ENCODE results near the gene ACSL3. TPM values are rescaled to one million over a fixed set of nuclear protein-coding genes. Genes with fewer than 3 reads are reported as not detected.

The ACSL3 gene
- total RNA-seq, 8 experiments from 2014 or later: 55.0 to 253 (median 94.8) TPM

DNA sequence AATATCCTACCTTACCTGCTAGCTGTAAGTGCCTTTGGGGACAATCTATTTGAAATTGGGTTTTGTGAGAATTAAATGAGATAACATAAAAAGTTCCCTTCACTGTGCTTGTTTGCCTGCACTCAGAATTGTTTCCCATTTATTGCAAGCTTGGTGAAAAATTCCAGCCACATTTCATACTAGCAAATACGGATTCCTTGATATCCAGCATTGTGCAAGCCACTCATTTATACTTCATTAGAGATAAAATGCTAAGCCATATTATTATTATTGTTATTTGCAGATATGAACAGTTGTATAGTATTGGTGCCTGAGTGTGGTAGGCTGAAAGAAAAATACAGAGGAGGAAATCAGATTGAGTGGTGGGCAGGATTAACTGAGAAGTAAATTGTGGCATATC, 31.9 kb downstream of the ACSL3 start:
- H3K4me1 ChIP-seq (replicated peaks in 1 of 2): no peaks in the 10 kb centered on the region
- WGBS, 10 experiments: 75 to 100% (median 100%) methylated on average over 1 of the region's 1 CpG; no CpG with 5 or more reads in 3 of the 10 experiments
- H3K27ac ChIP-seq: no peak overlapping the region
- in situ Hi-C loops (cut with MboI; ENCODE audit: low pct_unique_long_range_greater_than_20kb in 2 of 9, low sequenced_read_pairs in 9 of 9, unreplicated experiment in 9 of 9): no loop called here
- ATAC-seq (replicated peaks in 6 of 8): no peak
- H3K4me3 ChIP-seq: no peak overlapping the region

- ATAC-seq (replicated peaks in 6 of 8): no peak
- Histone ChIP-seq H3K4me1 (replicated peaks in 1 of 2) (no peaks in the 10 kb centered on the region), H3K27ac (no peak overlapping the region), H3K4me3 (no peak overlapping the region)
- WGBS, 10 experiments: 80 to 100% (median 98%) methylated on average over 1 to 4 of the region's 4 CpGs; no CpG with 5 or more reads in 2 of the 10 experiments
- in situ Hi-C loops (cut with MboI; ENCODE audit: low pct_unique_long_range_greater_than_20kb in 2 of 9, low sequenced_read_pairs in 9 of 9, unreplicated experiment in 9 of 9): no loop called here
These were observed 32.9 kb downstream of the ACSL3 start for GRCh38 chr2:222893716-222894115.

- peak in 3 of 8 experiments; percentile 42 to 90 (median 56) for ATAC-seq (replicated peaks in 6 of 8)
- in situ Hi-C loops (cut with MboI; ENCODE audit: low pct_unique_long_range_greater_than_20kb in 2 of 9, low sequenced_read_pairs in 9 of 9, unreplicated experiment in 9 of 9): no loop called here
- no CpG with 5 or more reads among the region's 1 CpG for WGBS, 10 experiments
- H3K27ac ChIP-seq: no peak overlapping the region
- H3K4me3 ChIP-seq: no peak overlapping the region
- no peaks in the 10 kb centered on the region for H3K4me1 ChIP-seq (replicated peaks in 1 of 2)
These were observed 34.3 kb downstream of the ACSL3 start for GRCh38 chr2:222895144-222895543.

GRCh38 chr2:222897898-222898297, 37.1 kb downstream of the ACSL3 start:
- Histone ChIP-seq H3K27ac (no peak overlapping the region), H3K4me1 (replicated peaks in 1 of 2) (no peaks in the 10 kb centered on the region), H3K4me3 (no peak overlapping the region)
- WGBS, 10 experiments: 89 to 100% (median 100%) methylated on average over 1 to 2 of the region's 3 CpGs
- in situ Hi-C loops (cut with MboI; ENCODE audit: low pct_unique_long_range_greater_than_20kb in 2 of 9, low sequenced_read_pairs in 9 of 9, unreplicated experiment in 9 of 9): no loop called here
- ATAC-seq (replicated peaks in 6 of 8): no peak

GRCh38 chr2:222899413-222900181, 38.8 kb downstream of the ACSL3 start:
- WGBS, 10 experiments: 63 to 98% (median 89%) methylated on average over 4 to 17 of the region's 17 CpGs
- Histone ChIP-seq H3K4me1 (replicated peaks in 1 of 2) (no peaks in the 10 kb centered on the region), H3K4me3 (no peak overlapping the region), H3K27ac (no peak overlapping the region)
- in situ Hi-C loops (cut with MboI; ENCODE audit: low pct_unique_long_range_greater_than_20kb in 2 of 9, low sequenced_read_pairs in 9 of 9, unreplicated experiment in 9 of 9): loop anchor here in 4 of 9 experiments (10.0 to 25.0 kb wide), 2 partner anchors 205 to 212 kb away; no protein-coding TSS in a partner anchor
- peak in 1 of 8 experiments; percentile 12 for ATAC-seq (replicated peaks in 6 of 8)

DNA sequence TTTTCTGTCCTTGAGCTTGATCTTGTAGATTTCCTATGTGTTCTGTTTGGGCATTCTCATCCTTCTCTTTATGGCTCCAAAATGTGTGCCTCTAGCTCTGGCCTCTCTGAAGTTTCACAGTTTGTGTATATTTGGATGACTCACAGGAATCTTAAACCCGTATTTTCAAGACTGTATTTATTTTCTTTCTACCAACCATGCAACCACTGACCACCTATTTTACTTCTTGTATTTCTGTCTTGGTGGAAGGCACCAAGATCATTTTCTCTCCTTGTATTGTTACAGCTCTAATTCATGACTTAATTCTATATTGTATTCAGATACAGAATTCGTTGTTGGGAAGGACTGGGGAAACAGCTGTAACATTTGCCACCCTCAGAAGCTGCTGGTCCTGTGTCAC, 39.5 kb downstream of the ACSL3 start:
- H3K4me1 ChIP-seq (replicated peaks in 1 of 2): no peaks in the 10 kb centered on the region
- no peak overlapping the region for H3K4me3 ChIP-seq
- 17 to 100% (median 44%) methylated on average over 1 to 2 of the region's 2 CpGs for WGBS, 10 experiments
- in situ Hi-C loops (cut with MboI; ENCODE audit: low pct_unique_long_range_greater_than_20kb in 2 of 9, low sequenced_read_pairs in 9 of 9, unreplicated experiment in 9 of 9): loop anchor here in 4 of 9 experiments (10.0 to 25.0 kb wide), 2 partner anchors 206 to 213 kb away; no protein-coding TSS in a partner anchor
- H3K27ac ChIP-seq: no peak overlapping the region
- ATAC-seq (replicated peaks in 6 of 8): no peak

DNA sequence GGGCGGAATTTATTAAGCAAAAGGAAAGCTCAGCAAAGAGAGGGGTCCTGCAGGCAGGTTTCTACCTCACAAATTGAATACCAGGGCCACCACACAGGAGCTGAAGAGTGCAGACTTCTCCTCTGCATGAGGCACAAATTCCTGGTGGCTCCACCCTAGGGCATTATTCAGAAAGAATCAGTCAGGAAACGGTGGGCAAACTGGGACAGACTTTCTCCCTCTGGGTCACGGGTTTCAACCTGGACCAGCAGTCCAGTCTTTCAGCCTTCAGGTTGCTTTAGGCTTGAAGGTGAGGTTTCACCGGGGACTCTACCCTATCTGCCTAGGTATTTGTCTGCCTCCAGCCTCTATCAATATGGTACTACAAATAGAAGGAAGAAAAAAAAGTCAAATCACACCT, 41.8 kb downstream of the ACSL3 start:
- peak in 2 of 8 experiments; percentile 6 to 40 for ATAC-seq (replicated peaks in 6 of 8)
- Histone ChIP-seq H3K4me1 (replicated peaks in 1 of 2) (no peaks in the 10 kb centered on the region), H3K4me3 (no peak overlapping the region), H3K27ac (no peak overlapping the region)
- WGBS, 10 experiments: 54 to 100% (median 100%) methylated on average over 1 to 4 of the region's 4 CpGs; no CpG with 5 or more reads in 3 of the 10 experiments
- in situ Hi-C loops (cut with MboI; ENCODE audit: low pct_unique_long_range_greater_than_20kb in 2 of 9, low sequenced_read_pairs in 9 of 9, unreplicated experiment in 9 of 9): loop anchor here in 4 of 9 experiments (10.0 to 25.0 kb wide), 2 partner anchors 208 to 215 kb away; no protein-coding TSS in a partner anchor

DNA sequence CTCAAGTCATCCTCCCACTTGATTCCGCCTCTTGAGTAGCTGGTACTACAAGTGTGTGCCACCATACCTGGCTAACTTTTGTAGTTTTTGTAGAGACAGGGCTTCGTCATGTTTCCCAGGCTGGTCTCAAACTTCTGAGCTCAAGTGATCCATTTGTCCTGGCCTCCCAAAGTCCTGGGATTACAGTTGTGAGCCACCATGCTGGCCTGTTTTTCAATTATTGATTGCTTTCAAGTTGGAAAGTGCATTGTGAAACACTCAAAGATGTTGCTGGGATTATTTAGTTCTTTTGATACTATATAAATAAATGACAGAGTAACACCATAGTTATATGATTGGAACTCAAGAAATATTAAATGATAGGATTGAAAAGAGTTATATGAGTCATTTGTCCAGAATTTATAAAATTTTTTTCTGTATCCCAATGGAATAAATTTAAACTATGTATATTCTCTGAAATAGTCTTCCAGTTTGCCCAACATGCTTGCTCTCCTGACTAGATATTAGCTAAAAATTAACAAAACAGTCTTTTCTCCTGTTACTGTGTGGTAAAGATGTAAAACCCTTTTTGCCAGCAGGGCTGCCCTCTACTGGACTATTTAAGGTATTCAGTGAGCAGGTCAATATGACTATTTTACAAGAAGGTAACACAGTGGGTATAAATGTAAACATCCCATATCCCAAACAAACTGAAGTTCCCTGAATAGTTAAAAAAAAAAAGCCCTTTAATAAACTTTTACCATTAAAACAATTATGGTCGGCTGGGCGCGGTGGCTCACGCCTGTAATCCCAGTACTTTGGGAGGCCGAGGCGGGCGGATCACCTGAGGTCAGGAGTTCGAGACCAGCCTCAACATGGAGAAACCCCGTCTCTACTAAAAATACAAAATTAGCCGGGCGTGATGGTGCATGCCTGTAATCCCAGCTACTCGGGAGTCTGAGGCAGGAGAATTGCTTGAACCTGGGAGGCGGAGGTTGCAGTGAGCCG, 42.7 kb downstream of the ACSL3 start:
- no peak overlapping the region for H3K27ac ChIP-seq
- 86 to 100% (median 100%) methylated on average over 1 to 13 of the region's 16 CpGs; no CpG with 5 or more reads in 4 of the 10 experiments for WGBS, 10 experiments
- no peaks in the 10 kb centered on the region for H3K4me1 ChIP-seq (replicated peaks in 1 of 2)
- in situ Hi-C loops (cut with MboI; ENCODE audit: low pct_unique_long_range_greater_than_20kb in 2 of 9, low sequenced_read_pairs in 9 of 9, unreplicated experiment in 9 of 9): loop anchor here in 4 of 9 experiments (10.0 to 25.0 kb wide), 2 partner anchors 209 to 216 kb away; no protein-coding TSS in a partner anchor
- ATAC-seq (replicated peaks in 6 of 8): peak in 4 of 8 experiments; percentile 17 to 39 (median 35)
- no peak overlapping the region for H3K4me3 ChIP-seq

DNA sequence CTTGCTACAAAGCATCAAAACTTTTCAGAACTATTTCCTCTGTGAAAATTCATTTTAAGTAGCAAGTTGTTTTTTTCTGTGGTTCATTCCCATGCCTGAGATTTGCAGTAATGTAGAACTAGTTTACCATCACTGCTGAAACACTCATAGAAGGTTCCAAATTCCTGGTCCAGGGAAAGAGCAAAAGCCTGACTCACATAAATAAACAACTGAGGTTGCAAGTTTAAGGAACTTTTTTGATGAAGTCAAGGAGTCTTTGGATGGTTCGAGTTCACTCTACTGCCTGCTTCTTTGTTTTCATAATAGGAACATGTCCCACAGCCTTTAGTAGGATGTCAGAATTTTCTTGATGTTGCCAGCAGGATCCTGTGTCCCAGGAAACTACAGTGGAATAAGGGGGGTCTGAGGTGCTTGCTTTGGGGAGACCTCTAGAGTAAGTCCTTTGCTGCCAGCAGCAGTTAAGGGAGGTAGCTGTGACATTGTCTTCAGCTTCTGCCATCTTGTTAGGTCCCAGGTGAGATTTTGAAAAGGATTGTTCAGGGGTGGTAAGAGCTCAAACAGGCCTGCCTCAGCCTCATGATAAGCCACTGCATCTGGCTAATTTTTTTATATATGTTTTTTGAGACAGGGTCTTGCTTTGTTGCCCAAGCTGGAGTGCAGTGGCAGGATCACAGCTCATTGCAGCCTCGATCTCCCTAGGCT, 43.9 kb downstream of the ACSL3 start:
- Histone ChIP-seq H3K4me1 (replicated peaks in 1 of 2) (no peaks in the 10 kb centered on the region), H3K4me3 (no peak overlapping the region), H3K27ac (no peak overlapping the region)
- no peak for ATAC-seq (replicated peaks in 6 of 8)
- 50 to 100% (median 82%) methylated on average over 1 to 2 of the region's 2 CpGs; no CpG with 5 or more reads in 2 of the 10 experiments for WGBS, 10 experiments
- in situ Hi-C loops (cut with MboI; ENCODE audit: low pct_unique_long_range_greater_than_20kb in 2 of 9, low sequenced_read_pairs in 9 of 9, unreplicated experiment in 9 of 9): loop anchor here in 4 of 9 experiments (10.0 to 25.0 kb wide), 2 partner anchors 210 to 217 kb away; no protein-coding TSS in a partner anchor

DNA sequence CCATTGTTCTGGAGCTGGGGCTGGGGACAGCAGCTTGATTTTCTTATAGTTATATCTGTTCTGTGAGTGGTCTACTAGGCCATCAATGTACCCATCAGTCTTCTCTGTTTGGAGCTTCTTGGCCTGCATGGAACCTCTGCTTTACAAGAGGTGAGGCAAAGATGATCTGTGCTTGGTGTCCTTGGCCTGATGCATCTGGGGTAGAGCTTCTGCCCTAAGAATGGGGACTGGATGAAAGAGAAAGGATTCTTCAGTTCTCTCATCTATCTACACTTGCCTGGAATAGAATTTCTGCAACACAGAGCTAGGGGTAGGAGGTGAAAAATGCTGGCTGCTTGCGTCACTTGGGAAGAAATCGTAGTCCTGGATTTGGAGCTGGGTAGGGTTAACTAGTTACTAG, 46.2 kb downstream of the ACSL3 start:
- in situ Hi-C loops (cut with MboI; ENCODE audit: low pct_unique_long_range_greater_than_20kb in 2 of 9, low sequenced_read_pairs in 9 of 9, unreplicated experiment in 9 of 9): loop anchor here in 4 of 9 experiments (10.0 to 25.0 kb wide), 2 partner anchors 212 to 220 kb away; no protein-coding TSS in a partner anchor
- ATAC-seq (replicated peaks in 6 of 8): no peak
- H3K4me3 ChIP-seq: no peak overlapping the region
- 80 to 100% (median 95%) methylated on average over 1 to 2 of the region's 2 CpGs; no CpG with 5 or more reads in 6 of the 10 experiments for WGBS, 10 experiments
- H3K27ac ChIP-seq: no peak overlapping the region
- no peaks in the 10 kb centered on the region for H3K4me1 ChIP-seq (replicated peaks in 1 of 2)

GRCh38 chr2:222907790-222908441, 47.1 kb downstream of the ACSL3 start:
- Histone ChIP-seq H3K27ac (no peak overlapping the region), H3K4me3 (no peak overlapping the region), H3K4me1 (replicated peaks in 1 of 2) (no peaks in the 10 kb centered on the region)
- in situ Hi-C loops (cut with MboI; ENCODE audit: low pct_unique_long_range_greater_than_20kb in 2 of 9, low sequenced_read_pairs in 9 of 9, unreplicated experiment in 9 of 9): loop anchor here in 4 of 9 experiments (10.0 to 25.0 kb wide), 2 partner anchors 213 to 221 kb away; no protein-coding TSS in a partner anchor
- WGBS, 10 experiments: 81 to 100% (median 91%) methylated on average over 1 to 10 of the region's 10 CpGs; no CpG with 5 or more reads in 1 of the 10 experiments
- peak in 1 of 8 experiments; percentile 45 for ATAC-seq (replicated peaks in 6 of 8)
